Measurements from ENCODE around the gene TAPBP.

- TF ChIP-seq CTCF (IDR thresholded peaks at IDR 0.05; ENCODE audit: low read depth, low read length) (no peak), POLR2A (IDR thresholded peaks at IDR 0.05; ENCODE audit: extremely low read depth, insufficient read length) (no peak)
These were observed 2.9 kb upstream of the TAPBP start for GRCh38 chr6:33316603-33317418.
